Osteoblast (primary cell): ENCODE results near the gene NGEF. TPM values are rescaled to one million over a fixed set of nuclear protein-coding genes. Genes with fewer than 3 reads are reported as not detected.

Source experiments
- DNase-seq: peaks from one replicate; pipeline ENCODE4 v3.0.0; 2011; ENCODE audit warnings: low spot score, mixed read lengths; ENCODE audit not compliant: insufficient read length; ENCODE audit errors: missing footprints
- H2AFZ ChIP-seq: 2 replicates; pipeline ENCODE4 v1.6.0; 2011; ENCODE audit warnings: mild to moderate bottlenecking, low read length
- H3K27ac ChIP-seq: 2 replicates; pipeline ENCODE4 v1.5.1; 2011; ENCODE audit warnings: mild to moderate bottlenecking, low read depth, low read length, moderate library complexity
- H3K27me3 ChIP-seq: 2 replicates; pipeline ENCODE4 v1.6.0; 2012; ENCODE audit warnings: mild to moderate bottlenecking, control low read depth, inconsistent platforms, low read length, moderate library complexity; ENCODE audit not compliant: insufficient read depth
- H3K36me3 ChIP-seq: 2 replicates; pipeline ENCODE4 v1.5.1; 2011; ENCODE audit warnings: mild to moderate bottlenecking, low read length, control low read depth, moderate library complexity; ENCODE audit not compliant: insufficient read depth
- H3K4me1 ChIP-seq: 2 replicates; pipeline ENCODE4 v1.5.1; 2011; ENCODE audit warnings: mild to moderate bottlenecking, low read length, control low read depth, moderate library complexity; ENCODE audit not compliant: insufficient read depth
- H3K4me2 ChIP-seq: 2 replicates; pipeline ENCODE4 v1.6.0; 2011; ENCODE audit warnings: mild to moderate bottlenecking, low read length; ENCODE audit not compliant: insufficient read depth
- H3K4me3 ChIP-seq: fragments of 200-600 bp; sonication (generic); 3 replicates; pipeline ENCODE4 v1.5.1; 2012; ENCODE audit warnings: mild to moderate bottlenecking, low read length, inconsistent platforms; ENCODE audit not compliant: insufficient read depth
- H3K79me2 ChIP-seq: 2 replicates; pipeline ENCODE4 v1.6.0; 2012; ENCODE audit warnings: mild to moderate bottlenecking, low read length, control low read depth, inconsistent platforms; ENCODE audit not compliant: insufficient read depth
- H3K9me3 ChIP-seq: 2 replicates; pipeline ENCODE4 v1.5.1; 2011; ENCODE audit warnings: low read depth, low read length, control low read depth
- H4K20me1 ChIP-seq: 2 replicates; pipeline ENCODE4 v1.6.0; 2012; ENCODE audit warnings: mild to moderate bottlenecking, low read length, control low read depth; ENCODE audit not compliant: insufficient read depth
- CTCF ChIP-seq: IDR thresholded peaks from 2 replicates; pipeline ENCODE4 v1.5.1; 2011; ENCODE audit warnings: mild to moderate bottlenecking, low read depth, low read length, moderate library complexity; ENCODE audit errors: extremely low read depth
- total RNA-seq: library from RNA; depleted of rRNA; stranded (reverse); fragments of >200 nt; gene quantifications from 2 replicates; pipeline ENCODE4 v1.2.3, GENCODE V29; 2012

NGEF gene
- total RNA-seq, 1 donor: not detected

GRCh38 chr2:232929303-232930058 lies 83.6 kb downstream of the NGEF start:
- peaks cover 27% of the 10 kb centered on the region for H3K27me3 ChIP-seq
- H3K27ac ChIP-seq: no peak overlapping the region
- no peak overlapping the region for H3K4me3 ChIP-seq
- no peaks in the 10 kb centered on the region for H3K36me3 ChIP-seq
- H3K4me1 ChIP-seq: peaks cover 4% of the 10 kb centered on the region
- peak; percentile 85 for DNase-seq
- no peak overlapping the region for H3K4me2 ChIP-seq
- TF ChIP-seq CTCF: no peak
- no peak overlapping the region for H2AFZ ChIP-seq
- H3K9me3 ChIP-seq: no peaks in the 10 kb centered on the region
- H3K79me2 ChIP-seq: no peaks in the 10 kb centered on the region
- no peaks in the 10 kb centered on the region for H4K20me1 ChIP-seq

DNA sequence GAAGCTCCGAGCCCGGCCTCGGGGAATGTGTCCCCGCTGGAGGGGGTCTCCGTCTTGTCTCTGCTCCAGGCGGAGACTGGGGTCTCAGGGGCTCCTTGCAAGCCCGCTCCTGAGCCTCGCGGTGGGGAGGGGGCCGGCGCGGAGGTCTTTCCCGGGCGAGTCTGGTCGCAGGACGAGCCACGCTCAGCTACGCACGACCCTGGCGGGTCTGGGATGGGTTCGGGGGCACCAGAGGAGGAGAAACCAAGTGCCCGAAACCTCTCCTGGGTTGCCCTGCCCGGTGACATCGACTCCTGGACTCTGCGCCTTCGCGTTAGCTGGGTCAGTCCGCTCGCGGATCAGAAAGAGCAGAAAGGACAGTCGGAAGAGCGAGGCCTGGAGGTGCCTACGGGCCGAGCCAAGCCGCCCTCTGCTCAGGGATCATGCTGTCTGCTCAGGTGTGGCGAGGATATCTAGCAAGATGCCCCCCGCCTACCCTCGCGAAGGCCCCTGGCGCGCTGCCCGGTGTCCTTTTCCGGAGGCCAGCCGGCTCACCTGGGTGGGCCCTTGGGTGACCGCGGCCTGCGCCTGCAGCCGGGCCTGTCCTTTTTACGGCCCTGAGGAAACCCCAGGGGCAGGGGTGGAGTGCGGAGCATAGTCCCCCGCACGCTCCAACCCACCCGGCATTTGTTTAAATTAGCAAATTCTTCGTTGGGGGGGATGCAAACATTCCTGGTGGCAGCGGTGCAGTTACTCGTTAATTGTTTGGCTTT lies 84.3 kb downstream of the NGEF start:
- H3K4me3 ChIP-seq: no peak overlapping the region
- no peak overlapping the region for H2AFZ ChIP-seq
- H3K4me2 ChIP-seq: no peak overlapping the region
- H3K79me2 ChIP-seq: no peaks in the 10 kb centered on the region
- no peak for DNase-seq
- no peaks in the 10 kb centered on the region for H4K20me1 ChIP-seq
- peaks cover 29% of the 10 kb centered on the region for H3K27me3 ChIP-seq
- no peak overlapping the region for H3K27ac ChIP-seq
- H3K36me3 ChIP-seq: no peaks in the 10 kb centered on the region
- H3K4me1 ChIP-seq: peaks cover 4% of the 10 kb centered on the region
- H3K9me3 ChIP-seq: no peaks in the 10 kb centered on the region
- TF ChIP-seq CTCF: no peak

- no peak overlapping the region for H2AFZ ChIP-seq
- no peaks in the 10 kb centered on the region for H4K20me1 ChIP-seq
- H3K4me1 ChIP-seq: peaks cover 4% of the 10 kb centered on the region
- H3K27ac ChIP-seq: no peak overlapping the region
- H3K36me3 ChIP-seq: no peaks in the 10 kb centered on the region
- H3K4me2 ChIP-seq: no peak overlapping the region
- peak overlapping the region; percentile 55 for H3K4me3 ChIP-seq
- no peak for TF ChIP-seq CTCF
- DNase-seq: peak; percentile 81
- H3K9me3 ChIP-seq: no peaks in the 10 kb centered on the region
- no peaks in the 10 kb centered on the region for H3K79me2 ChIP-seq
- peaks cover 29% of the 10 kb centered on the region for H3K27me3 ChIP-seq
Measured at GRCh38 chr2:232927793-232928550, 85.1 kb downstream of the NGEF start.
